H1 (cell line): ENCODE results near the gene RFFL. TPM values are rescaled to one million over a fixed set of nuclear protein-coding genes. Genes with fewer than 3 reads are reported as not detected.

Source experiments
- CTCF ChIP-seq, 3 experiments: IDR thresholded peaks; 1 replicate in 2 of 3; 2 replicates in 1 of 3; pipeline versions ENCODE4 v1.5.1 to v1.6.1; 2011; ENCODE audit warnings: low read length in 3 of 3, mild to moderate bottlenecking in 3 of 3, inconsistent platforms in 2 of 3, low read depth in 1 of 3, moderate library complexity in 1 of 3; ENCODE audit not compliant: insufficient read depth in 1 of 3; ENCODE audit errors: control extremely low read depth in 1 of 3
- polyA plus RNA-seq, 7 experiments: library from polyadenylated mRNA; depleted of rRNA in 3 of 7; stranded (reverse) in 5 of 7; unstranded in 2 of 7; fragments of >200 nt in 5 of 7; fragments of 200-250 nt in 2 of 7; gene quantifications; 1 replicate in 5 of 7; 2 replicates in 1 of 7; 4 replicates in 1 of 7; pipeline versions ENCODE4 v1.2.1 to v1.2.3, GENCODE V29; 2011 to 2013; ENCODE audit warnings: missing spikeins in 2 of 7, mixed read lengths in 2 of 7
- total RNA-seq: library from RNA; stranded (reverse); fragmentation: NEBNext Ultra II Directional; extraction: Animal tissue kit (Norgen Biotek cat#: 25700); gene quantifications from 2 replicates; pipeline ENCODE4 v1.2.1, GENCODE V29; 2021
- TF ChIP-seq, protein P1 (sequence below): fragments of 300-600 bp; sonication (generic); IDR thresholded peaks from 2 replicates; pipeline ENCODE4 v1.7.1; 2012; ENCODE audit warnings: low read length, moderate library complexity, mild to moderate bottlenecking, inconsistent platforms; ENCODE audit not compliant: insufficient replicate concordance

Gene RFFL
- total and polyA plus RNA-seq, 2 of the 8 experiments (the other 6 are each of a cell fraction or from before 2014, with no cell fraction given) = 14.0 to 24.5 TPM

- no peak for TF ChIP-seq CTCF (IDR thresholded peaks at IDR 0.05; ENCODE audit: control extremely low read depth in 1 of 3, insufficient read depth in 1 of 3, low read depth in 1 of 3, low read length in 3 of 3)
- TF ChIP-seq, protein P1, sequence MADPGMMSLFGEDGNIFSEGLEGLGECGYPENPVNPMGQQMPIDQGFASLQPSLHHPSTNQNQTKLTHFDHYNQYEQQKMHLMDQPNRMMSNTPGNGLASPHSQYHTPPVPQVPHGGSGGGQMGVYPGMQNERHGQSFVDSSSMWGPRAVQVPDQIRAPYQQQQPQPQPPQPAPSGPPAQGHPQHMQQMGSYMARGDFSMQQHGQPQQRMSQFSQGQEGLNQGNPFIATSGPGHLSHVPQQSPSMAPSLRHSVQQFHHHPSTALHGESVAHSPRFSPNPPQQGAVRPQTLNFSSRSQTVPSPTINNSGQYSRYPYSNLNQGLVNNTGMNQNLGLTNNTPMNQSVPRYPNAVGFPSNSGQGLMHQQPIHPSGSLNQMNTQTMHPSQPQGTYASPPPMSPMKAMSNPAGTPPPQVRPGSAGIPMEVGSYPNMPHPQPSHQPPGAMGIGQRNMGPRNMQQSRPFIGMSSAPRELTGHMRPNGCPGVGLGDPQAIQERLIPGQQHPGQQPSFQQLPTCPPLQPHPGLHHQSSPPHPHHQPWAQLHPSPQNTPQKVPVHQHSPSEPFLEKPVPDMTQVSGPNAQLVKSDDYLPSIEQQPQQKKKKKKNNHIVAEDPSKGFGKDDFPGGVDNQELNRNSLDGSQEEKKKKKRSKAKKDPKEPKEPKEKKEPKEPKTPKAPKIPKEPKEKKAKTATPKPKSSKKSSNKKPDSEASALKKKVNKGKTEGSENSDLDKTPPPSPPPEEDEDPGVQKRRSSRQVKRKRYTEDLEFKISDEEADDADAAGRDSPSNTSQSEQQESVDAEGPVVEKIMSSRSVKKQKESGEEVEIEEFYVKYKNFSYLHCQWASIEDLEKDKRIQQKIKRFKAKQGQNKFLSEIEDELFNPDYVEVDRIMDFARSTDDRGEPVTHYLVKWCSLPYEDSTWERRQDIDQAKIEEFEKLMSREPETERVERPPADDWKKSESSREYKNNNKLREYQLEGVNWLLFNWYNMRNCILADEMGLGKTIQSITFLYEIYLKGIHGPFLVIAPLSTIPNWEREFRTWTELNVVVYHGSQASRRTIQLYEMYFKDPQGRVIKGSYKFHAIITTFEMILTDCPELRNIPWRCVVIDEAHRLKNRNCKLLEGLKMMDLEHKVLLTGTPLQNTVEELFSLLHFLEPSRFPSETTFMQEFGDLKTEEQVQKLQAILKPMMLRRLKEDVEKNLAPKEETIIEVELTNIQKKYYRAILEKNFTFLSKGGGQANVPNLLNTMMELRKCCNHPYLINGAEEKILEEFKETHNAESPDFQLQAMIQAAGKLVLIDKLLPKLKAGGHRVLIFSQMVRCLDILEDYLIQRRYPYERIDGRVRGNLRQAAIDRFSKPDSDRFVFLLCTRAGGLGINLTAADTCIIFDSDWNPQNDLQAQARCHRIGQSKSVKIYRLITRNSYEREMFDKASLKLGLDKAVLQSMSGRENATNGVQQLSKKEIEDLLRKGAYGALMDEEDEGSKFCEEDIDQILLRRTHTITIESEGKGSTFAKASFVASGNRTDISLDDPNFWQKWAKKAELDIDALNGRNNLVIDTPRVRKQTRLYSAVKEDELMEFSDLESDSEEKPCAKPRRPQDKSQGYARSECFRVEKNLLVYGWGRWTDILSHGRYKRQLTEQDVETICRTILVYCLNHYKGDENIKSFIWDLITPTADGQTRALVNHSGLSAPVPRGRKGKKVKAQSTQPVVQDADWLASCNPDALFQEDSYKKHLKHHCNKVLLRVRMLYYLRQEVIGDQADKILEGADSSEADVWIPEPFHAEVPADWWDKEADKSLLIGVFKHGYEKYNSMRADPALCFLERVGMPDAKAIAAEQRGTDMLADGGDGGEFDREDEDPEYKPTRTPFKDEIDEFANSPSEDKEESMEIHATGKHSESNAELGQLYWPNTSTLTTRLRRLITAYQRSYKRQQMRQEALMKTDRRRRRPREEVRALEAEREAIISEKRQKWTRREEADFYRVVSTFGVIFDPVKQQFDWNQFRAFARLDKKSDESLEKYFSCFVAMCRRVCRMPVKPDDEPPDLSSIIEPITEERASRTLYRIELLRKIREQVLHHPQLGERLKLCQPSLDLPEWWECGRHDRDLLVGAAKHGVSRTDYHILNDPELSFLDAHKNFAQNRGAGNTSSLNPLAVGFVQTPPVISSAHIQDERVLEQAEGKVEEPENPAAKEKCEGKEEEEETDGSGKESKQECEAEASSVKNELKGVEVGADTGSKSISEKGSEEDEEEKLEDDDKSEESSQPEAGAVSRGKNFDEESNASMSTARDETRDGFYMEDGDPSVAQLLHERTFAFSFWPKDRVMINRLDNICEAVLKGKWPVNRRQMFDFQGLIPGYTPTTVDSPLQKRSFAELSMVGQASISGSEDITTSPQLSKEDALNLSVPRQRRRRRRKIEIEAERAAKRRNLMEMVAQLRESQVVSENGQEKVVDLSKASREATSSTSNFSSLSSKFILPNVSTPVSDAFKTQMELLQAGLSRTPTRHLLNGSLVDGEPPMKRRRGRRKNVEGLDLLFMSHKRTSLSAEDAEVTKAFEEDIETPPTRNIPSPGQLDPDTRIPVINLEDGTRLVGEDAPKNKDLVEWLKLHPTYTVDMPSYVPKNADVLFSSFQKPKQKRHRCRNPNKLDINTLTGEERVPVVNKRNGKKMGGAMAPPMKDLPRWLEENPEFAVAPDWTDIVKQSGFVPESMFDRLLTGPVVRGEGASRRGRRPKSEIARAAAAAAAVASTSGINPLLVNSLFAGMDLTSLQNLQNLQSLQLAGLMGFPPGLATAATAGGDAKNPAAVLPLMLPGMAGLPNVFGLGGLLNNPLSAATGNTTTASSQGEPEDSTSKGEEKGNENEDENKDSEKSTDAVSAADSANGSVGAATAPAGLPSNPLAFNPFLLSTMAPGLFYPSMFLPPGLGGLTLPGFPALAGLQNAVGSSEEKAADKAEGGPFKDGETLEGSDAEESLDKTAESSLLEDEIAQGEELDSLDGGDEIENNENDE = no peak
Observed at GRCh38 chr17:35056013-35056412, 7.5 kb downstream of the RFFL start (continued).
